ENCODE data around the gene RFLNA. TPM values are rescaled to one million over a fixed set of nuclear protein-coding genes. Genes with fewer than 3 reads are reported as not detected.

The RFLNA gene
- total and polyA plus RNA-seq, 2 of the 4 experiments (the other 2 are of a cell fraction): not detected

GRCh38 chr12:124334266-124334665 is 39.4 kb downstream of the RFLNA start:
- no TSS peak for BruUV-seq (replicated peaks)

More at GRCh38 chr12:124334266-124334665, 39.4 kb downstream of the RFLNA start:
- Histone ChIP-seq H3K4me3 (ENCODE audit: insufficient read depth, low read depth, low read length) (no peak overlapping the region), H2AK9ac (replicated peaks; ENCODE audit: low read depth, low read length, poor library complexity) (no peak overlapping the region), H2BK5ac (ENCODE audit: low read depth, low read length, poor library complexity, severe bottlenecking) (no peak overlapping the region), H3K27ac (ENCODE audit: insufficient read depth, low read length) (no peak overlapping the region), H2BK120ac (ENCODE audit: low read depth, low read length) (no peak overlapping the region), H3K79me1 (ENCODE audit: low read depth in 1 of 2, low read length in 2 of 2) (peaks cover 7 to 15% of the 10 kb centered on the region in 2 experiments), H3K27me3 (ENCODE audit: control insufficient read depth, insufficient read depth, low read length) (no peaks in the 10 kb centered on the region), H3K4me2 (ENCODE audit: low read depth, low read length) (no peak overlapping the region), H3K9me3 (ENCODE audit: control insufficient read depth, insufficient read depth, low read length) (no peaks in the 10 kb centered on the region), H4K20me1 (ENCODE audit: insufficient read depth, low read length) (peaks cover 12% of the 10 kb centered on the region), H2BK20ac (ENCODE audit: low read depth, low read length) (no peak overlapping the region), H2AFZ (replicated peaks; ENCODE audit: low read length, poor library complexity) (no peak overlapping the region), H3K23ac (ENCODE audit: low read depth, low read length) (no peak overlapping the region), H3K14ac (replicated peaks; ENCODE audit: low read depth, low read length) (no peak overlapping the region), H3K18ac (ENCODE audit: low read depth, low read length) (no peak overlapping the region), H3K56ac (ENCODE audit: extremely low read depth, insufficient read depth, low read length) (no peak overlapping the region), H4K8ac (ENCODE audit: low read depth in 2 of 2, low read length in 2 of 2) (no peak overlapping the region), H3K4ac (ENCODE audit: low read depth, low read length) (no peak overlapping the region), H3K4me1 (ENCODE audit: control insufficient read depth, insufficient read depth, low read length) (no peaks in the 10 kb centered on the region), H2BK15ac (ENCODE audit: low read depth, low read length) (no peak overlapping the region), H3K9ac (ENCODE audit: low read depth, low read length) (no peak overlapping the region), H4K91ac (ENCODE audit: insufficient read depth, low read depth, low read length) (no peak overlapping the region), H2AK5ac (ENCODE audit: low read depth, low read length) (no peak overlapping the region), H3K36me3 (ENCODE audit: control insufficient read depth, insufficient read depth, low read length) (peaks cover 78% of the 10 kb centered on the region), H4K5ac (ENCODE audit: low read depth, low read length) (no peak overlapping the region), H3K9me1 (ENCODE audit: insufficient read depth, low read length) (peaks cover 2% of the 10 kb centered on the region; the same call in 1 of the 2 replicates)
- no CpG with 5 or more reads among the region's 16 CpGs for WGBS, 2 experiments (ENCODE audit: extremely low coverage in 2 of 2, insufficient read length in 1 of 2)
- in situ Hi-C loops (cut with MboI; ENCODE audit: low sequenced_read_pairs): no loop called here
- dilution Hi-C loops (cut with HindIII; ENCODE audit: low sequenced_read_pairs, unreplicated experiment): no loop called here
- intact Hi-C loops (cut with micrococcal nuclease): no loop called here
- ATAC-seq (ENCODE audit: low read depth): no peak
- ChIA-PET POLR2A (ENCODE audit: unreplicated experiment) (no interaction called here), CTCF (no interaction called here)
- no peak for TF ChIP-seq NFE2L2 (IDR thresholded peaks at IDR 0.05; ENCODE audit: low read depth, low read length)
- TF ChIP-seq FOS (IDR thresholded peaks at IDR 0.05; ENCODE audit: low read depth, low read length): no peak
- TF ChIP-seq MXI1 (IDR thresholded peaks at IDR 0.05; ENCODE audit: borderline replicate concordance, low read depth, low read length): no peak
- no peak for TF ChIP-seq RFX5 (IDR thresholded peaks at IDR 0.05; ENCODE audit: low read depth, low read length)
- TF ChIP-seq, protein P1, sequence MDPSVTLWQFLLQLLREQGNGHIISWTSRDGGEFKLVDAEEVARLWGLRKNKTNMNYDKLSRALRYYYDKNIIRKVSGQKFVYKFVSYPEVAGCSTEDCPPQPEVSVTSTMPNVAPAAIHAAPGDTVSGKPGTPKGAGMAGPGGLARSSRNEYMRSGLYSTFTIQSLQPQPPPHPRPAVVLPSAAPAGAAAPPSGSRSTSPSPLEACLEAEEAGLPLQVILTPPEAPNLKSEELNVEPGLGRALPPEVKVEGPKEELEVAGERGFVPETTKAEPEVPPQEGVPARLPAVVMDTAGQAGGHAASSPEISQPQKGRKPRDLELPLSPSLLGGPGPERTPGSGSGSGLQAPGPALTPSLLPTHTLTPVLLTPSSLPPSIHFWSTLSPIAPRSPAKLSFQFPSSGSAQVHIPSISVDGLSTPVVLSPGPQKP (IDR thresholded peaks at IDR 0.05; ENCODE audit: borderline replicate concordance, low read depth, low read length): no peak
- no peak for TF ChIP-seq MAFK (IDR thresholded peaks at IDR 0.05; ENCODE audit: low read depth, low read length)
- TF ChIP-seq POLR2A (IDR thresholded peaks at IDR 0.05; ENCODE audit: low read depth, low read length): no peak
- TF ChIP-seq RAD21 (IDR thresholded peaks at IDR 0.05; ENCODE audit: low read length): no peak
- TF ChIP-seq USF2 (IDR thresholded peaks at IDR 0.05; ENCODE audit: low read depth, low read length): no peak
- TF ChIP-seq BHLHE40 (IDR thresholded peaks at IDR 0.05; ENCODE audit: low read depth, low read length): no peak
- no peak for TF ChIP-seq CHD1 (IDR thresholded peaks at IDR 0.05; ENCODE audit: low read depth, low read length)
- no peak for TF ChIP-seq CEBPB (IDR thresholded peaks at IDR 0.05; ENCODE audit: low read depth, low read length)
- TF ChIP-seq SMC3 (IDR thresholded peaks at IDR 0.05; ENCODE audit: low read depth, low read length): no peak
- TF ChIP-seq, protein P2, sequence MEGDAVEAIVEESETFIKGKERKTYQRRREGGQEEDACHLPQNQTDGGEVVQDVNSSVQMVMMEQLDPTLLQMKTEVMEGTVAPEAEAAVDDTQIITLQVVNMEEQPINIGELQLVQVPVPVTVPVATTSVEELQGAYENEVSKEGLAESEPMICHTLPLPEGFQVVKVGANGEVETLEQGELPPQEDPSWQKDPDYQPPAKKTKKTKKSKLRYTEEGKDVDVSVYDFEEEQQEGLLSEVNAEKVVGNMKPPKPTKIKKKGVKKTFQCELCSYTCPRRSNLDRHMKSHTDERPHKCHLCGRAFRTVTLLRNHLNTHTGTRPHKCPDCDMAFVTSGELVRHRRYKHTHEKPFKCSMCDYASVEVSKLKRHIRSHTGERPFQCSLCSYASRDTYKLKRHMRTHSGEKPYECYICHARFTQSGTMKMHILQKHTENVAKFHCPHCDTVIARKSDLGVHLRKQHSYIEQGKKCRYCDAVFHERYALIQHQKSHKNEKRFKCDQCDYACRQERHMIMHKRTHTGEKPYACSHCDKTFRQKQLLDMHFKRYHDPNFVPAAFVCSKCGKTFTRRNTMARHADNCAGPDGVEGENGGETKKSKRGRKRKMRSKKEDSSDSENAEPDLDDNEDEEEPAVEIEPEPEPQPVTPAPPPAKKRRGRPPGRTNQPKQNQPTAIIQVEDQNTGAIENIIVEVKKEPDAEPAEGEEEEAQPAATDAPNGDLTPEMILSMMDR (conservative IDR thresholded peaks at IDR 0.05; ENCODE audit: low read depth, low read length): no peak
- TF ChIP-seq MAZ (IDR thresholded peaks at IDR 0.05; ENCODE audit: borderline replicate concordance, low read depth, low read length): no peak
- no peak for TF ChIP-seq RCOR1 (IDR thresholded peaks at IDR 0.05; ENCODE audit: insufficient replicate concordance, low read length)
- DNase-seq: no peak

Data from IMR-90 (cell line).